IPS-NIHi7 (cell line): Measurements from ENCODE around the gene UBE2QL1.

Source experiments
- DNase-seq: peaks from one replicate; pipeline ENCODE4 v3.0.0; 2012; ENCODE audit warnings: mixed read lengths; ENCODE audit errors: extremely low spot score

Gene UBE2QL1

GRCh38 chr5:6527749-6528455, 79.2 kb downstream of the UBE2QL1 start:
- DNase-seq = no peak

- DNase-seq = no peak
Measured at GRCh38 chr5:6535594-6535993, 86.9 kb downstream of the UBE2QL1 start.

- DNase-seq = no peak
Measured at GRCh38 chr5:6539060-6539459, 90.4 kb downstream of the UBE2QL1 start.

DNA sequence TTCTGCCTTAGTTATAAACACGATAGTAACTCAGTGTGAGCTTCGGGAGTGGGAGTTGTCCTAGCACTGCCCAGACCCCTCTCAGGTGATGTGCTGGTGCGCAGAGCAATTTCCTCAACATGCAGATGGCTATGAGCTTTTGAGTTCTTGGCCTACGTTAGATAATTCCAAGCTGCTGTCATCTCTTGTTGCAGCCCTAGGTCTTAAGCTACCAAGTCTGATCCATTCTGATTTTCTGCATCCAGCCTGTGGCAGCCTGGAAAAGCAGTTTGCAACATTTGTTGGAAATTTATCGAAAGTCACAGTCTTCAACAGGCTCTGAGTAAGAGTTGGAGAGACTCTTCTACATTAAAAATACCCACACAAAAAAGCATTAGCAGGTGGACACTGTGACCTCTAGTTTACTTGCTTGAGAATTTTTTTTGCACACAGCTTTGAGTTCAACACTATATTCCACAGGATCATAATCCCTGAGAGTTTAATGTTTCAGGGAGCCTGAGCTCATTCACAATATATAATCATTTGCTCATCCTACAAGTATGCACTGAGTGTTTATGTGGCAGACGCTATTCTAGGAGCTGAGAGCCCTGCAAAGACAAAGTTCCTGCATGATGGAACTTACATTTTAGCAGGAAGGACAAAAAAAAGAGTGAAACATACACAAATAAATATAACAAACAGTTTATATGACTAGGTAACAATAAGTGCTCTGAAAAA, 91.6 kb downstream of the UBE2QL1 start:
- DNase-seq = no peak

DNA sequence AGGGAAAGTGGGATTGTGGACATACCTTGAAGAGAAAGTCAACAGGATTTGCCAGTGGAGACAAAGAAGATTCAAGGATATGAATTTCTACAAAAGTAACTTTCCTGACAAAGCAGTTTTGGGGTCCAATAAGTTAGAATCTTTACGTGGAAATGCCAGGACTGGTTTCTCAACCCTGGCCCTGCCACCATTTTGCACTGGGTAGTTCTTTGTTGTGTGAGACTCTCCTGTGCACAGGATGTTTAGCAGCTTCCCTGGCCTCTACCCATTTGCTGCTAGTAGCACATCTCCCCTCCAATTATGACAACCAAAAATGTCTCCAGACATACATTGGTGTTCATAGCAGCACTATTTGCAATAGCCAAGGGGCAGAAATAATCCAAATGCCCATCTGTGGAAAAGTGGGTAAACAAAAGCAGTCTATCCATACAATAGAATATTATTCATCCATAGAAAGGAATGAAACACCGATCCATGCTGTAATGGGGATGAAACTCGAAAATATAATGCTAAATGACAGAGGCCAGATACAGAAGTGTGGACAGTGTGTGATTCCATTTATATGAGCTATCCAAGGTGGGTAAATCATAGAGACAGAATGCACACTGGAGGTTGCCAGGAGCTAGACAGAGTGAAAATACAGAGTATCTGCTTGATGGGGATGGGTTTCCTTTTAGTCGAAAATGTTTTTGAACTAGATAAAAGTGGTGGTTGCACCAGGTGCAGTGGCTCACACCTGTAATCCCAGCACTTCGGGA, 92.8 kb downstream of the UBE2QL1 start:
- DNase-seq = no peak

DNA sequence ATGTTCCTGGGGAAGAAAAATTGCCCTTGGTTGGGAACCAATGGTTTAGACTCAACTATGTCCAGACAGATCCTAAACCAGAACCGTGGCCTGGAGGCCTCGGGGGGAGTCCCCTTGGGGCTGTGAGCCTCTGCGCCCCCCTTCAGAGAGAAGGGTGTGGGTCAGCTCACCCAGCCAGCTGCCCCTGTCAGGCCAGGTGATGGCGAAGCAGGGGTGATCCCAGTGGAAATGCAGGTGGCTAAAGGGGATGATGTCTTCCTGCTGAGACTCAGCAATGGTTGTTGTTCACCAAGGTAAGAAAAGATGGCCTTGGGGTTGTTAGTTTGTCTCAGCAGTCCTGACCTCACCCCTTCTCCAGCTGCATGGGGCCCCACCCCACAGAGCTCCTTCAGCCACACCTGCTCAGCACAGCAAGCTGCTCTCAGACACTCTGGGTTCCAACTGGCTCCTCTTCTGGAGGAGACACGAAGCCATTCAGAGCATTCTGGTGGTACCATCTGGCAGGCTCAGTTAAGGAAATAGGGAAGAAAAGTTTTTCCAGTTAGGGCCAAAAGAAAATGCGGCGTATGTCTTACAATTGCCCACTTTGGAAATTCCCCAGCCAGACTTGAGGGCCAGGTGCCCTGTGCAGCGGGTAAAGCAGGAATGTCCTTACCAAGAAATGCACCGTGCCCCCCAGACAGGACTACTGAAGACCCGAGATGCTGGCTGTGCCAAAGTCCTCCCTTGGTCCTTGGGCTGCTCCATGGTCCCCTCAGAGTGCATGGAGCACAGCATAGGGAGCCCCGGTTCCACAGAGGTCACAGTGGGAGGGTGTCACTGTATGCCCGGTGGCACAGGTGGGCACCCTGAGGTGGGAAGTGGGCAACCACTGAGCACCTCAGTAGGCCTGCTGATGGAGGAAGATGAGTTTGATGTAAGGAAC, 94.0 kb downstream of the UBE2QL1 start:
- DNase-seq = no peak

- no peak for DNase-seq
Measured at GRCh38 chr5:6543346-6543730, 94.7 kb downstream of the UBE2QL1 start.

DNA sequence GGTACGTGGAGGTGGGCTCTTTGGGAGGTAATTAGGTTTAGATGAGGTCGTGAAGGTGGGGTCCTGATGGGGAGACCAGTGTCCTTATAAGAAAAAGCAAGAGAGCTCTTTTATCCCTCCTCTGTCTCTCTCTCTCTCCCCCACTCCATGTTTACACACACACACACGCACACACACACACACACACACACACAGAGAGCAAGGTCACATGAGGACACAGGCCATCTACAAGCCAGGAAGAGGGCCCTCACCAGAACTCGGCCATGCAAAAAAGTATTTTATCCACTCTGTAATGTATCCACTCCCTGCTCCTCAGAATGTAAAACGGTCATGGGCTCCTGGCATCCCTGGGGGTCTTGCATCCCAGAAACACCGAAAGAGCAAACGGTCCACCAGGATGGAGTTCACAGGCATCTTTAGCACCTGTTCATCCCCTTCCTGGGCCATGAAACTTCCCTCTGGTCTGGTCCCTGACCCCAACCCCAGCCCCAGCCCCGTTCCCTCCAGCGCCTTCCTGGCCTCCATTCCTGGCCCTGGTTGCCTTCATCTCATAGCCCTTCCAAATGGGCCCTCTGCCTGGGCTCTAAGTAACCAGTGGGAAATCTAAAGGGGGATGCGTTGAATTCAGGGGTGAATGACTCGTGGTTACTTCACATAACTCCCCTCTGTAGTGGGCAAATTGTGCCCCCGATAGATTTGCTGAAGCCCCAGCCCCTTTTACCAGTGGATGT, 95.3 kb downstream of the UBE2QL1 start:
- no peak for DNase-seq
